Osteoblast (primary cell): ENCODE results near the gene ULK4. TPM values are rescaled to one million over a fixed set of nuclear protein-coding genes. Genes with fewer than 3 reads are reported as not detected.

Experiments
- DNase-seq: peaks from one replicate; pipeline ENCODE4 v3.0.0; 2011; ENCODE audit warnings: low spot score, mixed read lengths; ENCODE audit not compliant: insufficient read length; ENCODE audit errors: missing footprints
- H2AFZ ChIP-seq: 2 replicates; pipeline ENCODE4 v1.6.0; 2011; ENCODE audit warnings: mild to moderate bottlenecking, low read length
- H3K27ac ChIP-seq: 2 replicates; pipeline ENCODE4 v1.5.1; 2011; ENCODE audit warnings: mild to moderate bottlenecking, low read depth, low read length, moderate library complexity
- H3K27me3 ChIP-seq: 2 replicates; pipeline ENCODE4 v1.6.0; 2012; ENCODE audit warnings: mild to moderate bottlenecking, control low read depth, inconsistent platforms, low read length, moderate library complexity; ENCODE audit not compliant: insufficient read depth
- H3K36me3 ChIP-seq: 2 replicates; pipeline ENCODE4 v1.5.1; 2011; ENCODE audit warnings: mild to moderate bottlenecking, low read length, control low read depth, moderate library complexity; ENCODE audit not compliant: insufficient read depth
- H3K4me1 ChIP-seq: 2 replicates; pipeline ENCODE4 v1.5.1; 2011; ENCODE audit warnings: mild to moderate bottlenecking, low read length, control low read depth, moderate library complexity; ENCODE audit not compliant: insufficient read depth
- H3K4me2 ChIP-seq: 2 replicates; pipeline ENCODE4 v1.6.0; 2011; ENCODE audit warnings: mild to moderate bottlenecking, low read length; ENCODE audit not compliant: insufficient read depth
- H3K4me3 ChIP-seq: fragments of 200-600 bp; sonication (generic); 3 replicates; pipeline ENCODE4 v1.5.1; 2012; ENCODE audit warnings: mild to moderate bottlenecking, low read length, inconsistent platforms; ENCODE audit not compliant: insufficient read depth
- H3K79me2 ChIP-seq: 2 replicates; pipeline ENCODE4 v1.6.0; 2012; ENCODE audit warnings: mild to moderate bottlenecking, low read length, control low read depth, inconsistent platforms; ENCODE audit not compliant: insufficient read depth
- H3K9me3 ChIP-seq: 2 replicates; pipeline ENCODE4 v1.5.1; 2011; ENCODE audit warnings: low read depth, low read length, control low read depth
- H4K20me1 ChIP-seq: 2 replicates; pipeline ENCODE4 v1.6.0; 2012; ENCODE audit warnings: mild to moderate bottlenecking, low read length, control low read depth; ENCODE audit not compliant: insufficient read depth
- total RNA-seq: library from RNA; depleted of rRNA; stranded (reverse); fragments of >200 nt; gene quantifications from 2 replicates; pipeline ENCODE4 v1.2.3, GENCODE V29; 2012
- TF ChIP-seq, protein P1 (sequence below): IDR thresholded peaks from 2 replicates; pipeline ENCODE4 v1.5.1; 2011; ENCODE audit warnings: mild to moderate bottlenecking, low read depth, low read length, moderate library complexity; ENCODE audit errors: extremely low read depth

ULK4 gene
- total RNA-seq, 1 donor = 20.6 TPM

DNA sequence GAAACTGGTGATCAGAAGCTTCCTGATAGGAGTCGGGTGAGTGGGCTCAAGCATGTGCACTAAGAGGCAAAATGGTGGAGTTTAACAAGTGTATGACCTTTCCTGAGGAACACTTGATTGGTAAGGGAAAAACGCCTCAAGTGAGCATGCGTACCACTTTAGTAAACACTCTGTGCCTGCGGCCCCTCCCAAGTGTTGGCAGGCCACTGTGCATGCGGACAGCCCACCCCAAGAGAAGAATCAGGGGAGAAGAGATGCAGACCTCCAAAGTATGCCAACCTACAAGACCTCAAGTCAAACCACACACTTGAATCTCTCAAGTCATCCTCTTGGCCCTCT, 640.3 kb downstream of the ULK4 start:
- Histone ChIP-seq H3K9me3 (no peaks in the 10 kb centered on the region), H3K4me2 (no peak overlapping the region), H2AFZ (no peak overlapping the region), H3K4me1 (peaks cover 8% of the 10 kb centered on the region), H3K27ac (no peak overlapping the region), H3K4me3 (no peak overlapping the region), H3K27me3 (no peaks in the 10 kb centered on the region), H3K79me2 (no peaks in the 10 kb centered on the region), H4K20me1 (no peaks in the 10 kb centered on the region), H3K36me3 (no peaks in the 10 kb centered on the region)
- DNase-seq = no peak
- TF ChIP-seq, protein P1, sequence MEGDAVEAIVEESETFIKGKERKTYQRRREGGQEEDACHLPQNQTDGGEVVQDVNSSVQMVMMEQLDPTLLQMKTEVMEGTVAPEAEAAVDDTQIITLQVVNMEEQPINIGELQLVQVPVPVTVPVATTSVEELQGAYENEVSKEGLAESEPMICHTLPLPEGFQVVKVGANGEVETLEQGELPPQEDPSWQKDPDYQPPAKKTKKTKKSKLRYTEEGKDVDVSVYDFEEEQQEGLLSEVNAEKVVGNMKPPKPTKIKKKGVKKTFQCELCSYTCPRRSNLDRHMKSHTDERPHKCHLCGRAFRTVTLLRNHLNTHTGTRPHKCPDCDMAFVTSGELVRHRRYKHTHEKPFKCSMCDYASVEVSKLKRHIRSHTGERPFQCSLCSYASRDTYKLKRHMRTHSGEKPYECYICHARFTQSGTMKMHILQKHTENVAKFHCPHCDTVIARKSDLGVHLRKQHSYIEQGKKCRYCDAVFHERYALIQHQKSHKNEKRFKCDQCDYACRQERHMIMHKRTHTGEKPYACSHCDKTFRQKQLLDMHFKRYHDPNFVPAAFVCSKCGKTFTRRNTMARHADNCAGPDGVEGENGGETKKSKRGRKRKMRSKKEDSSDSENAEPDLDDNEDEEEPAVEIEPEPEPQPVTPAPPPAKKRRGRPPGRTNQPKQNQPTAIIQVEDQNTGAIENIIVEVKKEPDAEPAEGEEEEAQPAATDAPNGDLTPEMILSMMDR = no peak

DNA sequence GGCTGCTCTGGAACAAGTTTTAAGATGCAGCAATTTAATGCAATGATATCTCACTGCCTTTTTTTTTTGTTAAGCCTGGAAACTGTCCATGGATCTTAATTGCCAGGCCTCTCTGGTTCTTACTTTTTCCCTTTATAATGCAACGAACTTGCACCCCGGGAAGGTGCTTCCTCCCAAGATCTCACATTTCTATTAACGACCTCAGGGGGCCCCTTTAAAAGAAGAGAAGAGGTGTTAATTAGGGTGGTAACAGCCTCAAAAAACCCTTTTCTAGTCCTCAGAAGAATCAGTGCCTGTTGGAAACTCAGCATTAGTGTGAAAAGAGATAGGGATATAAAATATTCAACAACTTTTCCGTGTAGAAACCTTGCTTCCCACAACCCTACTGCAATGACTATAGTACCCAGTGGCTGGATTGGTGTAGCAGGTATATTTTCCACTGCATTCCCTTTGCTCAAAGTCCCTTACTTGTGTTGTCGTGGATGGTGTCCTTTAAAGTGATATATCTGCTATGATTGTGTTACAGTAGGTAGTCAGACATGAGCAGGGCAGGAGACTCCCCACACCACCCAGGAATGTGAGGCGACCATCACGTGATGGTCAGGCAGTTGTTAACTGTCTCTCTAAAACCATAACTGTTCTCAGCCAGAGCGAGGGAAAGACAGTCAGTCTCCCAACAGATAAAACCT, 640.8 kb downstream of the ULK4 start:
- no peak overlapping the region for H3K27ac ChIP-seq
- no peaks in the 10 kb centered on the region for H3K36me3 ChIP-seq
- H3K4me1 ChIP-seq = peaks cover 8% of the 10 kb centered on the region
- no peak for DNase-seq
- H3K27me3 ChIP-seq = no peaks in the 10 kb centered on the region
- no peaks in the 10 kb centered on the region for H4K20me1 ChIP-seq
- TF ChIP-seq, protein P1 = no peak
- H3K79me2 ChIP-seq = no peaks in the 10 kb centered on the region
- H3K4me2 ChIP-seq = no peak overlapping the region
- no peak overlapping the region for H2AFZ ChIP-seq
- no peak overlapping the region for H3K4me3 ChIP-seq
- H3K9me3 ChIP-seq = no peaks in the 10 kb centered on the region

DNA sequence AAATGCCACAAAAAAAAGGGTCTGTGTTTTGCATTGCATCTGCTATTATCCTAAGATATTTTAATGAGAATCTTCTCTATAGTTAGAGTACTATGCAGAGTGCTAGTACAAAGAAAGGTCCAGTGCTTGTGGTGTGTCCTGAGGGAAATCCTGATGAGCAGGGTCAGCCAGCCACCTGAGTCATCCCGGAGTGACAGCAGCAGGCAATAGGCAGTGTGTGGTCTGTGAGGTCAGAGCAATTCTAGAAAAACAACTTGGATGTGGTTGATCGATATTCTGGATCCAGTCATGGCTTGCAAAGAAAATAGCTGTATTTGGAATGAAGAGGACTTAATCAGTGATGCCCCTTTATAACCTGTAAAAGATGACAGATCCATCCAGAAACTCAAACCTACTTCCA, 643.4 kb downstream of the ULK4 start:
- TF ChIP-seq, protein P1 = no peak
- no peaks in the 10 kb centered on the region for H4K20me1 ChIP-seq
- no peaks in the 10 kb centered on the region for H3K27me3 ChIP-seq
- H2AFZ ChIP-seq = no peak overlapping the region
- no peaks in the 10 kb centered on the region for H3K36me3 ChIP-seq
- no peak overlapping the region for H3K4me2 ChIP-seq
- DNase-seq = peak; percentile 74
- H3K27ac ChIP-seq = no peak overlapping the region
- H3K9me3 ChIP-seq = no peaks in the 10 kb centered on the region
- H3K79me2 ChIP-seq = no peaks in the 10 kb centered on the region
- no peak overlapping the region for H3K4me3 ChIP-seq
- H3K4me1 ChIP-seq = peaks cover 8% of the 10 kb centered on the region

DNA sequence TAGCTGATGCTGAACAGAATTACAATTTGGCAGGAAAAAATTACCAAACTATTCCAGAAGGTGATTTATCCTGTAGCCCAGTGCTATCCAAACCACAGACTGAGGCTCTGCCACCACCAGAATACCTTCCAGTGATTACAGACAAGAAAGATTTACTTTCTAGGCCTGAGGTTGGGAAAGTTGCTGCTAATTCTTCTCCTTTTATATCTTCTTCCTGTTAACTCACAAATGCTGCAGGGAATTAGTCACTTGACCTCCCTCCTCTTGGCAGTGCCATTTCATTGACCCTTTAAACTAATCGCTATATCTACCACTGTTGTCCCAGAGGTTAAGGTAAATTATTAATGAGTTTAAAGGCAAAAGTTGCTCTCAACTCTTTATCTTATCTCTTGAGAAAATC, 644.2 kb downstream of the ULK4 start:
- no peaks in the 10 kb centered on the region for H3K79me2 ChIP-seq
- H2AFZ ChIP-seq = no peak overlapping the region
- H3K36me3 ChIP-seq = no peaks in the 10 kb centered on the region
- H4K20me1 ChIP-seq = no peaks in the 10 kb centered on the region
- no peak overlapping the region for H3K27ac ChIP-seq
- H3K27me3 ChIP-seq = no peaks in the 10 kb centered on the region
- TF ChIP-seq, protein P1 = no peak
- H3K9me3 ChIP-seq = no peaks in the 10 kb centered on the region
- no peak overlapping the region for H3K4me3 ChIP-seq
- no peak for DNase-seq
- H3K4me2 ChIP-seq = no peak overlapping the region
- H3K4me1 ChIP-seq = peaks cover 8% of the 10 kb centered on the region
